Heart left ventricle (tissue), 13 donors: Measurements from ENCODE around the gene ARPP19.

Experiments used
- POLR2A ChIP-seq, 2 donors: fragments of 450-650 bp; IDR thresholded peaks; one replicate each; pipeline ENCODE4 v1.6.1; 2017; ENCODE audit warnings: antibody characterized with exemption in 2 of 2, mild to moderate bottlenecking in 2 of 2, moderate library complexity in 2 of 2
- TF ChIP-seq, protein P1 (sequence below), 12 donors: fragments of 200-600 bp; sonication (generic) in 4 of 12; IDR thresholded peaks; one replicate each; pipeline versions ENCODE4 v1.5.0 to v1.8.0; 2018 to 2022; ENCODE audit warnings: antibody characterized with exemption in 12 of 12, mild to moderate bottlenecking in 5 of 12
- donor health status: ischemic (EF 13 %, LVEDD 7.1; RV severe dilation, severe dysfunction).
- donor health status: DM: no; HTN: yes; CAD: no.
- donor health status: DM: no; HTN: no; CAD: no.
- donor health status: ischemic (EF 25% LVEDD 6.9; RV normal size, moderate dysfunction).
- donor health status: ischemic (EF 25% LVEDD 5.7; RV mildly dilated, moderate dysfunction).
- donor health status: ischemic (EF 35%, LVEDD 5.7; RV mildly dilated, moderate dysfunction).
- donor health status: nonischemic (EF 11% LVEDD 7.7; RV severe dilation, severe dysfunction).
- donor health status: DM: yes; HTN: yes; CAD: no.
- donor health status: PGD.
- donor health status: ischemic (EF 29% LVEDD 5.4; RV normal size, mild dysfunction).
- donor health status: nonischemic (EF 23%, LVEDD 6.1; RV moderate dilation, normal function).

- TF ChIP-seq, protein P1, sequence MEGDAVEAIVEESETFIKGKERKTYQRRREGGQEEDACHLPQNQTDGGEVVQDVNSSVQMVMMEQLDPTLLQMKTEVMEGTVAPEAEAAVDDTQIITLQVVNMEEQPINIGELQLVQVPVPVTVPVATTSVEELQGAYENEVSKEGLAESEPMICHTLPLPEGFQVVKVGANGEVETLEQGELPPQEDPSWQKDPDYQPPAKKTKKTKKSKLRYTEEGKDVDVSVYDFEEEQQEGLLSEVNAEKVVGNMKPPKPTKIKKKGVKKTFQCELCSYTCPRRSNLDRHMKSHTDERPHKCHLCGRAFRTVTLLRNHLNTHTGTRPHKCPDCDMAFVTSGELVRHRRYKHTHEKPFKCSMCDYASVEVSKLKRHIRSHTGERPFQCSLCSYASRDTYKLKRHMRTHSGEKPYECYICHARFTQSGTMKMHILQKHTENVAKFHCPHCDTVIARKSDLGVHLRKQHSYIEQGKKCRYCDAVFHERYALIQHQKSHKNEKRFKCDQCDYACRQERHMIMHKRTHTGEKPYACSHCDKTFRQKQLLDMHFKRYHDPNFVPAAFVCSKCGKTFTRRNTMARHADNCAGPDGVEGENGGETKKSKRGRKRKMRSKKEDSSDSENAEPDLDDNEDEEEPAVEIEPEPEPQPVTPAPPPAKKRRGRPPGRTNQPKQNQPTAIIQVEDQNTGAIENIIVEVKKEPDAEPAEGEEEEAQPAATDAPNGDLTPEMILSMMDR (IDR thresholded peaks at IDR 0.05) = no peak
- no peak for TF ChIP-seq POLR2A (IDR thresholded peaks at IDR 0.05)
Measured at GRCh38 chr15:52537459-52537858, 31.4 kb downstream of the ARPP19 start.
